Prostate gland (tissue), 2 donors: ENCODE results near the gene TRMT2A.

Source experiments
- POLR2A ChIP-seq: fragments of 450-650 bp; IDR thresholded peaks from one replicate; pipeline ENCODE4 v1.6.1; 2016; ENCODE audit warnings: antibody characterized with exemption, mild to moderate bottlenecking
- POLR2AphosphoS5 ChIP-seq: sonication (generic); formaldehyde crosslinking; IDR thresholded peaks from one replicate; pipeline ENCODE4 v1.6.1; 2017; ENCODE audit warnings: antibody characterized with exemption
- TF ChIP-seq, protein P1 (sequence below), 4 experiments: fragments of 200-600 bp in 2 of 4; fragments of 450-650 bp in 2 of 4; sonication (generic) in 2 of 4; IDR thresholded peaks; 1 replicate in 3 of 4; 2 replicates in 1 of 4; pipeline ENCODE4 v1.5.1; 2016 to 2019; ENCODE audit warnings: antibody characterized with exemption in 4 of 4, mild to moderate bottlenecking in 2 of 4, moderate library complexity in 2 of 4

DNA sequence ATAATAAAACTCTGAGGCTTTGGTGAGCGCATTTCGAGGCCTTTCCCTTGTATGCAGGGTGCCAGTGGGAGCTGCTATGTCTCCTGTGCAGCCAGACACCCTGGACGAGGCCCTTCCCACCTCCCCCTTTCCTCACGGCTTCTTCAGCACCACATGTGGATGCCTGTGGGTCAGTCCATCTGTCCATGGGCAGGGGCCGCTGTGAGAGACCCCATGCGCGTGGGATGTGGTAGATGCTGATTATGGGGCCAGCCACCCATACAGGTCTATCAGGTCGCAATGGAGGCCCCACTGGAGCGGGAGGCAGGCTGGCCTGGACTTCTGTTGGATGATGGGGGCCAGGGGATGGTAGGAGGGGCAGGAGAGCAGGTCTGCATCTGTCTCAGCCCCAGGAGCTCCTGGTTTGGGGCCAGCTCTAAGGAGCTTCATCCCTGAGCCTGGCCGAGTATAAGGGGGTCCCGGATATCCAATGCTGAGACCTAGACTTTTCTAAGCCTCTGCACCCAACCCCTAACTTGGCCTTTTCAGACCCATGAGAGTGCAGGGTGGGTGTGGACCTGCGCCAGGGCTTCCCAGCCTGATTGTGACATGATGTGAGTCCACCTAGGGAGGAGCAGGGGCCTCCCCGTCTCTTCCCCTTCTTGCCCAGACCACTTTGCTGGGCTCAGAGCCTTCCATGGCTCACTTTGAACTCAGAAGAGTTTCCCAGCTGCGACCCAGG lies 51.0 kb downstream of the TRMT2A start:
- TF ChIP-seq POLR2AphosphoS5, result no peak
- TF ChIP-seq, protein P1, sequence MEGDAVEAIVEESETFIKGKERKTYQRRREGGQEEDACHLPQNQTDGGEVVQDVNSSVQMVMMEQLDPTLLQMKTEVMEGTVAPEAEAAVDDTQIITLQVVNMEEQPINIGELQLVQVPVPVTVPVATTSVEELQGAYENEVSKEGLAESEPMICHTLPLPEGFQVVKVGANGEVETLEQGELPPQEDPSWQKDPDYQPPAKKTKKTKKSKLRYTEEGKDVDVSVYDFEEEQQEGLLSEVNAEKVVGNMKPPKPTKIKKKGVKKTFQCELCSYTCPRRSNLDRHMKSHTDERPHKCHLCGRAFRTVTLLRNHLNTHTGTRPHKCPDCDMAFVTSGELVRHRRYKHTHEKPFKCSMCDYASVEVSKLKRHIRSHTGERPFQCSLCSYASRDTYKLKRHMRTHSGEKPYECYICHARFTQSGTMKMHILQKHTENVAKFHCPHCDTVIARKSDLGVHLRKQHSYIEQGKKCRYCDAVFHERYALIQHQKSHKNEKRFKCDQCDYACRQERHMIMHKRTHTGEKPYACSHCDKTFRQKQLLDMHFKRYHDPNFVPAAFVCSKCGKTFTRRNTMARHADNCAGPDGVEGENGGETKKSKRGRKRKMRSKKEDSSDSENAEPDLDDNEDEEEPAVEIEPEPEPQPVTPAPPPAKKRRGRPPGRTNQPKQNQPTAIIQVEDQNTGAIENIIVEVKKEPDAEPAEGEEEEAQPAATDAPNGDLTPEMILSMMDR (IDR thresholded peaks at IDR 0.05), result no peak
- TF ChIP-seq POLR2A, result no peak
